Kidney glomerular epithelial cell (primary cell): ENCODE data around the gene RALB.
A peak's percentile ranks its signal among the peaks of the same experiment; 100 is the strongest.

ENCODE experiments used
- DNase-seq: peaks from one replicate; lab custom pipeline; 2025; lab: John Stamatoyannopoulos, UW

The RALB gene

GRCh38 chr2:120338015-120338414, 85.4 kb downstream of the RALB start:
- no peak for DNase-seq

- DNase-seq, result no peak
Observed at GRCh38 chr2:120341977-120342376, 89.3 kb downstream of the RALB start.

- no peak for DNase-seq
Observed at GRCh38 chr2:120342446-120342845, 89.8 kb downstream of the RALB start.

- no peak for DNase-seq
Observed at GRCh38 chr2:120343100-120343432, 90.4 kb downstream of the RALB start.

GRCh38 chr2:120343433-120344105, 90.9 kb downstream of the RALB start:
- peak; percentile 43 for DNase-seq
